Measurements from ENCODE around the gene NCKAP5.
"Not testable (repeated sequence)": the region's sequence is repeated elsewhere in the genome, so short reads cannot be mapped to it uniquely, and the experiment has no call there.

The NCKAP5 gene

DNA sequence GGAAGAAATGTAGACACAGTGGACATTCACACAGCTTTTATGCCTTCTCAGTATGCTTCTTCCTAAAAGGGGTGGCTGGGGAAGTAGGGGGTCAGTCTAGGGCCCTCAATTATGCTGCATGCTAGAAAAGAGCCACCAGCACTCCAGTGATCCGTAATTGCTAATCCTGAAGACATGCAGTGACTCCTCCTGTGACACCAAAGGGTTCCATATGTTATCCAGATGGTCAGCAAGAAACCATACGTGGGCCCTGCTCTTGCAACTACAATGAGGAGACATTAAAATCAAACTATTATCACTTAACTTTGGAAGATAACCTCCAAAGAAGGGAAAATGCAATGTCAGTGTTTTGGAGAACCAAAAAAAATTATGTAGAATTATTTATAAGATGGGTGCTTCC, 754.8 kb downstream of the NCKAP5 start:
- Mint-ChIP-seq H3K9me3 (peaks cover 2 to 13% of the 10 kb centered on the region in 2 donors), H3K27ac (no peak overlapping the region), H3K27me3 (no peaks in the 10 kb centered on the region), H3K36me3 (ENCODE audit: insufficient read depth) (no peaks in the 10 kb centered on the region), H3K4me3 (no peak overlapping the region), H3K4me1 (ENCODE audit: low read depth in 2 of 2) (no peaks in the 10 kb centered on the region)
- DNase-seq, result no peak
- no peak for ATAC-seq (replicated peaks)

DNA sequence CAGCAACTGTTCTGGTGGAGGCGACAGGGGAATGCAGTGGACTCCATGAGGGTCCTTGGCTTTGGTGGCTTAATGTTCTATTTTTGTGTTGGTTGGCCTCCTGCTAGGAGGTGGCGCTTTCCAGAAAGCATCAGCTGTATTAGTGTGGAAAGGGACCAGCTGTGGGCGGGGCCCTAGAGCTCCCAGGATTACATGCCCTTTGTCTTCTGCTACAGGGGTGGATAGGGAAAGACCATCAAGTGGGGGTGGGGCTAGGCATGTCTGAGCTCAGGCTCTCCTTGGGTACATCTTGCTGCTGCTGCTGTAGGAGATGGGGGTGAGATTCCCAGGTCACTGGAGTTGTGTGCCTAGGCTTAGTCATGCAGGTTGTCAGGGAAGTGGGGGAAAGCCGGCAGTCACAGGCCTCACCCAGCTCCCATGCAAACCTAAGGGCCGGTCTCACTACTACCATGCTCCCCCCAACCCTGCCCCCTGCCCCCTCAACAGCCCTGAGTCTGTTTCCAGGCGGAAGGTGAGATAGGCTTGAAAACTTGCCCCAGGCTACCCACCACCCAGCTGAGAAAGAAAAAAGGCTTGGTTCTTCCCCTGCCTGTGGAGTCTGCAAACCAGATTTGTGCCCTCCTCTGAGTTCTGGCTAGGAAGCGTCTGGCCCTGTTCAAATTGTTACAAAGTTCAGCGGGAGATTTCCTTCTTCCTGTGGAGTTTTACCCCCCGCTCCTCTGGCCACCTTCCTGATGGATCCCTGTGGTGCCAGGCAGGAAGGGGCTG, 756.9 kb downstream of the NCKAP5 start:
- ATAC-seq (replicated peaks), result no peak
- Mint-ChIP-seq H3K36me3 (ENCODE audit: insufficient read depth) (no peaks in the 10 kb centered on the region), H3K27ac (no peak overlapping the region), H3K4me3 (no peak overlapping the region), H3K27me3 (no peaks in the 10 kb centered on the region), H3K9me3 (peaks cover 4 to 24% of the 10 kb centered on the region in 2 donors), H3K4me1 (ENCODE audit: low read depth in 2 of 2) (no peaks in the 10 kb centered on the region)
- DNase-seq, result no peak

- not testable (repeated sequence) for DNase-seq; ATAC-seq (replicated peaks); H3K36me3 Mint-ChIP-seq (ENCODE audit: insufficient read depth); H3K4me1 Mint-ChIP-seq (ENCODE audit: low read depth in 2 of 2); H3K27ac Mint-ChIP-seq; H3K4me3 Mint-ChIP-seq; H3K27me3 Mint-ChIP-seq
- H3K9me3 Mint-ChIP-seq, result peaks cover 2 to 23% of the 10 kb centered on the region in 2 donors
These were observed 758.3 kb downstream of the NCKAP5 start for GRCh38 chr2:132809962-132810361.

DNA sequence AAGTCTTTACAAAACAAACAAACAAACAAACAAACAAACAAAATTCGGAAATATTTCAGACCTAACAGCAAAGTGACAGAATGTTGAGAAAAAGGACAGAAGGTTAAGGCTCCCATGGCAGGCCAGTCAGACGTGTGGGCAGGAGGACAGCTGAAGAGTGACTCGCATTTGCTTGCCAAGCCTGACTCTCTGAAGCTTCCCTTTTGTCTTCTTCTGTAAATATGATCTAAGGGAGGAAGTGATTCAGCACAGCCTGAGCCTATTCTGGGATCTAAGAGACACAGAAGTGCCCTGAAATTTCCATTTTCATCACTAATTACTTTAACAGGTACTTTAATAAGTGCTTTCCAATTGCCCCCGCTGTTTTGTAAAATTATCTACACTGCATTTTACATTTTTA, 764.2 kb downstream of the NCKAP5 start:
- ATAC-seq (replicated peaks) (no peak), DNase-seq (no peak)
- no peak overlapping the region for H3K4me3 Mint-ChIP-seq
- H3K27ac Mint-ChIP-seq, result no peak overlapping the region
- peaks cover 2 to 32% of the 10 kb centered on the region in 2 donors for H3K9me3 Mint-ChIP-seq
- H3K27me3 Mint-ChIP-seq, result no peaks in the 10 kb centered on the region
- H3K36me3 Mint-ChIP-seq (ENCODE audit: insufficient read depth), result no peaks in the 10 kb centered on the region
- H3K4me1 Mint-ChIP-seq (ENCODE audit: low read depth in 2 of 2), result no peaks in the 10 kb centered on the region

DNA sequence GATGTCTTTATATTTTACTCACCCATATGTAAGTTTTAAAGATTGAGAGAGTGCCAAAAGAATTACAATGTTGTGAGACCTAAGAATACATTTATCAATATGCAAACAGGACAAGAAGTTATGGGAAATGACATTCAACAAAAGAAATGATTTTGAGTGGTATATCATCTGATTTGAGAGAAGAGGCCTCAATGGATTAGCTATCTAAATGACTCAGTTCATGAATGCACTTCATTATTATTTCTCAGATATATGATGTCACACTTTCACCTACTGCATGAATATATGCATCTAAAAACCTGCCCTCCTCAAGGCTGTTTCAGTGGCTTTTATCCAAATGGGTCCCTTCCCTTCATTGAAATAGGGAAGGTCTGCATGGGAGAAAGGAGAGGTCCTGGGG, 769.9 kb downstream of the NCKAP5 start:
- ATAC-seq (replicated peaks) (no peak), DNase-seq (no peak)
- H3K27ac Mint-ChIP-seq, result no peak overlapping the region
- H3K36me3 Mint-ChIP-seq (ENCODE audit: insufficient read depth), result no peaks in the 10 kb centered on the region
- no peaks in the 10 kb centered on the region for H3K4me1 Mint-ChIP-seq (ENCODE audit: low read depth in 2 of 2)
- no peaks in the 10 kb centered on the region for H3K27me3 Mint-ChIP-seq
- H3K4me3 Mint-ChIP-seq, result no peak overlapping the region
- peaks cover 0 to under 1% of the 10 kb centered on the region in 2 donors for H3K9me3 Mint-ChIP-seq

DNA sequence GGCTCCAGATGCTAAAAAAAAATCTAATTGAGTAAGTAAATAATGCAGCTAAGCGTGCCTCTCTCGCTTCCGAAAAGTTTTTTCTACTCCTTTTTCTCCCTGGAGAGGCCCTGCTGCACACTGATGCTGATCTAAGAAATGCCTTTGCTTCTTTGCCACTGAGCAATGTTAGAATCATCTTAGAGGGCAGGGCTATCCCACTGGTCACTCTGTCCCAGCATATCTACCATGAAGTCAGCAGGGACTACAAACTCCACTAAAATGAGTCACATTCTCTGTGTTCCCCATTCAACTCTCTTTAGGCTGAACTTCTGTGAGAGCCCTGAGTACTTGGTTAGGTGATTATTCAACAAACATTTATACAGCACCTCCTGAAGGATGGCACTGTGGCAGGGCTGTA, 770.7 kb downstream of the NCKAP5 start:
- no peaks in the 10 kb centered on the region for H3K36me3 Mint-ChIP-seq (ENCODE audit: insufficient read depth)
- DNase-seq (no peak), ATAC-seq (replicated peaks) (no peak)
- H3K27ac Mint-ChIP-seq, result no peak overlapping the region
- no peaks in the 10 kb centered on the region for H3K9me3 Mint-ChIP-seq
- H3K4me3 Mint-ChIP-seq, result no peak overlapping the region
- H3K27me3 Mint-ChIP-seq, result no peaks in the 10 kb centered on the region
- H3K4me1 Mint-ChIP-seq (ENCODE audit: low read depth in 2 of 2), result no peaks in the 10 kb centered on the region

- no peaks in the 10 kb centered on the region for H3K36me3 Mint-ChIP-seq (ENCODE audit: insufficient read depth)
- no peak for ATAC-seq (replicated peaks)
- no peak overlapping the region for H3K4me3 Mint-ChIP-seq
- H3K9me3 Mint-ChIP-seq, result no peaks in the 10 kb centered on the region
- H3K27me3 Mint-ChIP-seq, result no peaks in the 10 kb centered on the region
- no peak overlapping the region for H3K27ac Mint-ChIP-seq
- H3K4me1 Mint-ChIP-seq (ENCODE audit: low read depth in 2 of 2), result no peaks in the 10 kb centered on the region
- no peak for DNase-seq
These were observed 771.2 kb downstream of the NCKAP5 start for GRCh38 chr2:132797071-132797470.

GRCh38 chr2:132795220-132795619, 773.0 kb downstream of the NCKAP5 start:
- no peaks in the 10 kb centered on the region for H3K27me3 Mint-ChIP-seq
- H3K27ac Mint-ChIP-seq, result no peak overlapping the region
- no peaks in the 10 kb centered on the region for H3K9me3 Mint-ChIP-seq
- DNase-seq (no peak), ATAC-seq (replicated peaks) (no peak)
- H3K4me1 Mint-ChIP-seq (ENCODE audit: low read depth in 2 of 2), result no peaks in the 10 kb centered on the region
- no peaks in the 10 kb centered on the region for H3K36me3 Mint-ChIP-seq (ENCODE audit: insufficient read depth)
- H3K4me3 Mint-ChIP-seq, result no peak overlapping the region

DNA sequence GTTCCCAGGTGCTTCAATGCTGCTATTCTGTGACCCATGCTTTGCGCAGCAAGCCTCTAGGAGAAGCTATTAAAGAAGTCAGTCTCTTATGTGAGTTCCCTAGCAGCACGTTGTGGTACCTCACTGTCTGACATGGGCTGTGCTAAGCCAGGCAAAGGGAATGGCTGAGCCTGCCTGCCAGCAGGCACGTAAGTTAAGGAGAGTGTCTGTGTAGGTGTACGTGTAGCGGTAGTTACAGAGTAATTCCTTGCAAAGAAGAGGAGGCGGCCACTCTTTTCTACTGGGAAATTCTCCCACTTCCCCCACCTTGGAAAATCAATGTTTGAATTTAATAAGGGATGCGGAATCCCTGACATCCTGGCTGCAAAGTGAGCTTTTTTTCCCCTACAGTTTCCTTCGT, 774.7 kb downstream of the NCKAP5 start:
- Mint-ChIP-seq H3K4me3 (no peak overlapping the region), H3K27ac (no peak overlapping the region), H3K27me3 (no peaks in the 10 kb centered on the region), H3K4me1 (ENCODE audit: low read depth in 2 of 2) (no peaks in the 10 kb centered on the region), H3K9me3 (no peaks in the 10 kb centered on the region), H3K36me3 (ENCODE audit: insufficient read depth) (no peaks in the 10 kb centered on the region)
- no peak for DNase-seq
- no peak for ATAC-seq (replicated peaks)

DNA sequence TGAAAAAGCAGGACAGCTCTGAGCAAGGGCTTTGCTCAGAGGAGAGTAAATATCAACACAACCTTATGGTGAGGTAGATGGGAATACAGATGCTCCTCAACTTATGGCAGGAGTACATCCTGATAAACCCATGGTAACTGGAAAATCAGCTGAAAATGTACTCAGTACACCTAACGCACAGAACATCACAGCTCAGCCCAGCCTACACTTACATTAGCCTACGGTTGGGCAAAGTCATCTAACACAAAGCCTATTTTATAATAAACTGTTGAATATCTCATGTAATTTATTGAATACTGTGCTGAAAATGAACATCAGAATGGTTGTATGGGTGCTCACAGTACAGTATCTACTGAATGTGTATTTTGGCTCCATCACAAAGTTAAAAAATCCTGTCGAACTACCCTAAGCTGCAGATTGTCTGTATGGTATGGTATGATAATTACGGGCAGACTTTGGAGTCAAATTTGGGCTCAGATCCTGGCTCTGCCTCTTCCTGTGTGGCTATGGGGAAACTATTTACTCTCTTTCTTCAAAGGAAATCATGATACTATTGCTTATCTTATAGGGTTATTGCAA, 778.0 kb downstream of the NCKAP5 start:
- Mint-ChIP-seq H3K27me3 (no peaks in the 10 kb centered on the region), H3K4me1 (ENCODE audit: low read depth in 2 of 2) (no peaks in the 10 kb centered on the region), H3K9me3 (no peaks in the 10 kb centered on the region), H3K4me3 (no peak overlapping the region), H3K27ac (no peak overlapping the region), H3K36me3 (ENCODE audit: insufficient read depth) (no peaks in the 10 kb centered on the region)
- DNase-seq, result no peak
- no peak for ATAC-seq (replicated peaks)

DNA sequence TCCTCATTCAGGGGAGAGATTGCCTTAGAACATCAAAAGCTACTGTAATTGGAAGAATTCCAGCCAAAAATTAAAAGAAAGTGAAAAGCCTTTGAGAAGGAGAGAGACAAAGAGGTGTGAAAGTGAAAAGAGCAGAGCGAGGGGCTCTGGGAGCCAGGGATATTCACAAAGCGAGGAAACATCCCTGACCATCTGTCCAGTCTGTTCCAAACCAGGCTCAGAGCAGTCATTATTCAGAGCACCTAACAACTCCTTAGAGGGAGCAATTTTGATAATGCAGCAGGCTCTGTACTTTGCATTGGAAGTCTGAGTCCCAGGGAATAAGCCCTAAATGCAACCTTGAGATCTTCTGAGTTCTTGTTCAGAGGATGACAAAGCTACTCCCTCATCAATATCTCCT, 779.2 kb downstream of the NCKAP5 start:
- H3K27ac Mint-ChIP-seq, result no peak overlapping the region
- H3K27me3 Mint-ChIP-seq, result no peaks in the 10 kb centered on the region
- no peaks in the 10 kb centered on the region for H3K36me3 Mint-ChIP-seq (ENCODE audit: insufficient read depth)
- H3K4me3 Mint-ChIP-seq, result no peak overlapping the region
- H3K4me1 Mint-ChIP-seq (ENCODE audit: low read depth in 2 of 2), result no peaks in the 10 kb centered on the region
- no peak for DNase-seq
- no peak for ATAC-seq (replicated peaks)
- peaks cover 2 to 3% of the 10 kb centered on the region in 2 donors for H3K9me3 Mint-ChIP-seq

- Mint-ChIP-seq H3K4me1 (ENCODE audit: low read depth in 2 of 2) (no peaks in the 10 kb centered on the region), H3K4me3 (no peak overlapping the region), H3K36me3 (ENCODE audit: insufficient read depth) (no peaks in the 10 kb centered on the region), H3K27ac (no peak overlapping the region), H3K9me3 (peaks cover 2 to 7% of the 10 kb centered on the region in 2 donors), H3K27me3 (no peaks in the 10 kb centered on the region)
- ATAC-seq (replicated peaks) (no peak), DNase-seq (no peak)
These were observed 779.9 kb downstream of the NCKAP5 start for GRCh38 chr2:132788310-132788838.

DNA sequence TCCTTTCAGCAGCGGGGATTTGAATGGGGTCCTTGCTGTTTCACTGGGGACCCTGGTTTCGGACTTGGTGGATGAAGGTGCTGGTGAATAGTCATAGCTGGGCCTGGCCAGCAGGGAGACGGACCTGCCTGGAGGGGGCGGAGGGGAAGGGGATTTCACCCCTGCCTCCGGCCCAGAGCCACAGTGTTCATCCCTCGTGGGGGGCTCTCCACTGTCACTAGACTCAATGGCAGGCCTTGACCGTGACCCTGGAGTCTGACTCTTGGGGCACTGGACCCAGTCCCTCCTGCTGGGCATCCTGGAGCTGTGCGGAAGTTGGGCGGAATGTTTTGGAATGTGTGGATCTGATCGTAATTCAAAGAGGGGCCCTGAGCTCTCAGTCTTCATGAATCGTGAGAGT, 784.4 kb downstream of the NCKAP5 start:
- no peak for DNase-seq
- no peaks in the 10 kb centered on the region for H3K36me3 Mint-ChIP-seq (ENCODE audit: insufficient read depth)
- peaks cover 5 to 15% of the 10 kb centered on the region in 2 donors for H3K9me3 Mint-ChIP-seq
- no peaks in the 10 kb centered on the region for H3K4me1 Mint-ChIP-seq (ENCODE audit: low read depth in 2 of 2)
- no peak overlapping the region for H3K4me3 Mint-ChIP-seq
- H3K27ac Mint-ChIP-seq, result no peak overlapping the region
- H3K27me3 Mint-ChIP-seq, result no peaks in the 10 kb centered on the region
- no peak for ATAC-seq (replicated peaks)

GRCh38 chr2:132782176-132782783, 786.0 kb downstream of the NCKAP5 start:
- Mint-ChIP-seq H3K36me3 (ENCODE audit: insufficient read depth) (no peaks in the 10 kb centered on the region), H3K9me3 (peaks cover 5 to 15% of the 10 kb centered on the region in 2 donors), H3K4me3 (no peak overlapping the region), H3K27ac (no peak overlapping the region), H3K27me3 (no peaks in the 10 kb centered on the region), H3K4me1 (ENCODE audit: low read depth in 2 of 2) (no peaks in the 10 kb centered on the region)
- no peak for ATAC-seq (replicated peaks)
- no peak for DNase-seq
